LNCaP clone FGC (cell line): ENCODE data around the gene CSH1.

Experiments used
- DNase-seq: peaks from one replicate; pipeline ENCODE4 v3.0.0-alpha.2; 2011; ENCODE audit warnings: low read depth
- H3K4me3 ChIP-seq: 2 replicates; pipeline ENCODE4 v1.5.1; 2011; ENCODE audit warnings: mild to moderate bottlenecking, low read depth, low read length, control low read depth
- TF ChIP-seq, protein P1 (sequence below): IDR thresholded peaks from 2 replicates; pipeline ENCODE4 v1.5.1; 2012; ENCODE audit warnings: mild to moderate bottlenecking; ENCODE audit not compliant: control insufficient read depth, insufficient read depth; ENCODE audit errors: extremely low read depth

Gene CSH1

DNA sequence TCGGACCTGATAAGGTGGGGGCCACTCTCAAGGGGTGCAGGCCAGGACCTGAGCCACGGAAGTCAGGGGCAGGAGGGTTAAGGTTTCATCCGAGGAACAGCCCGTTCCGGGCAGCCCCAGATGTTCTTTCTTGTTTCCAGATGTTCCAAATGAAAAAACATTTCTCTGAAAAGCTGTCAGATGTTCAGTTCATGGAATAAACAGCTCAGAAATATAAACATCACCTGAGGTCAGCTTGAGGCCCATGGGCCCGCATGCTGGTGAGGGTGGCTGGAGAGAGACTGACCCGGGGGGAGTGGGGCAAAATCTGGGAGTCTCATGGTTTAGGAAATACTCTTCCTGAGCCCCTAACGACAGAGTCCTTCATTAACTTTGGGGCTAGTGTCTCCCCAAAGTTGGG lies 37.2 kb upstream of the CSH1 start:
- TF ChIP-seq, protein P1, sequence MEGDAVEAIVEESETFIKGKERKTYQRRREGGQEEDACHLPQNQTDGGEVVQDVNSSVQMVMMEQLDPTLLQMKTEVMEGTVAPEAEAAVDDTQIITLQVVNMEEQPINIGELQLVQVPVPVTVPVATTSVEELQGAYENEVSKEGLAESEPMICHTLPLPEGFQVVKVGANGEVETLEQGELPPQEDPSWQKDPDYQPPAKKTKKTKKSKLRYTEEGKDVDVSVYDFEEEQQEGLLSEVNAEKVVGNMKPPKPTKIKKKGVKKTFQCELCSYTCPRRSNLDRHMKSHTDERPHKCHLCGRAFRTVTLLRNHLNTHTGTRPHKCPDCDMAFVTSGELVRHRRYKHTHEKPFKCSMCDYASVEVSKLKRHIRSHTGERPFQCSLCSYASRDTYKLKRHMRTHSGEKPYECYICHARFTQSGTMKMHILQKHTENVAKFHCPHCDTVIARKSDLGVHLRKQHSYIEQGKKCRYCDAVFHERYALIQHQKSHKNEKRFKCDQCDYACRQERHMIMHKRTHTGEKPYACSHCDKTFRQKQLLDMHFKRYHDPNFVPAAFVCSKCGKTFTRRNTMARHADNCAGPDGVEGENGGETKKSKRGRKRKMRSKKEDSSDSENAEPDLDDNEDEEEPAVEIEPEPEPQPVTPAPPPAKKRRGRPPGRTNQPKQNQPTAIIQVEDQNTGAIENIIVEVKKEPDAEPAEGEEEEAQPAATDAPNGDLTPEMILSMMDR: no peak
- DNase-seq: no peak
- no peak overlapping the region for H3K4me3 ChIP-seq

DNA sequence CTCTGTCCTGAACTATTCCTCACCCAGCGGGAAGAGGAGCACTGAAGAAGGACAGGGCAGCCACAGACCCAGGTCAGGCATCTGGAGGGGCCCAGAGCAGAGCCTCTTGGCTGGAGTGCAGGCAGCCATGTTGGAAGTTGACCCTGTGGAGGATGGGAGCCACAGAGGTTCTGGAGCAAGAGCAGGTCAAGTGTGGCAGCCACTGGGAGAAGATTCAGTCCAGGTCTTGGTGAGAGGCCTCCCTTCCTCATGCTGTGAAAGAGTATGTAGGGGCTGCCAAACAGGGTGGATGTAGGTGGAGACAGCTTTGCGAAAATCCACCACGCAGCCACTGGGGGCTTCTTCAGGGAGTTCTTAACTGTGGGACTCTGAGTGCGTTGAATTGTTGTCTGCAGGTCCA lies 36.3 kb upstream of the CSH1 start:
- TF ChIP-seq, protein P1: no peak
- no peak for DNase-seq
- no peak overlapping the region for H3K4me3 ChIP-seq

DNA sequence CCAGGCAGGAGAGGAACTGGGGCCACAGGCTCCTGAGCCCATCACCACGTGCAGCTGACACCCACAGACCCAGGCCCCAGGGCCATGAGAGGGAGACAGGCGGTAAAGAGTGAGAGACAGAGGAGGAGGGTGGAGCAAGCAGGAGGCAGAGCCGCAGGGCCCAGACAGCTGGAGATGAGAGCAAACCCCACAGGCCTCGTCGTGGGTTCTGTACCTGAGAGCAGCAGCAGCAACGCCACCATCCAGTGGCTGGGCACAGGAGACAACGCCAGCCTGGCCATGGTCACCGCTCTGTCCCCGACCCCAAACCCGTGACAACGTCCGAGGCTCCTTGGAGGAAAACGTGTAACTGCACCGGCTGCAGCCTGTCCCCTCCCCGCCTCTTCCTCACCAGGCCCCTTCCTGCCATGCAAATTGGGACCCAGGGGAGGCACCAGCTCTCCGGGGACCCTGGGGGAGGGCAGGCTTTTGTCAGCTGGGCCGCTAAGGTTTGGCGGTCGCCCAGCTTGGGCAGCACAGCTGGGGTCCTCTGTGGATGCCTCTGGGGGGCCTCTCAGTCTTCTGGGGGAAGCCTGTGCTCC lies 35.7 kb upstream of the CSH1 start, which contains the start of gene CD79B:
Gene CD79B (minus strand): TSS at position 351 of the 581 bp plus-strand sequence. CDS start 70 bp downstream, at position 281.
- TF ChIP-seq, protein P1: no peak
- H3K4me3 ChIP-seq: no peak within 1 kb of the TSS
- DNase-seq: no peak

DNA sequence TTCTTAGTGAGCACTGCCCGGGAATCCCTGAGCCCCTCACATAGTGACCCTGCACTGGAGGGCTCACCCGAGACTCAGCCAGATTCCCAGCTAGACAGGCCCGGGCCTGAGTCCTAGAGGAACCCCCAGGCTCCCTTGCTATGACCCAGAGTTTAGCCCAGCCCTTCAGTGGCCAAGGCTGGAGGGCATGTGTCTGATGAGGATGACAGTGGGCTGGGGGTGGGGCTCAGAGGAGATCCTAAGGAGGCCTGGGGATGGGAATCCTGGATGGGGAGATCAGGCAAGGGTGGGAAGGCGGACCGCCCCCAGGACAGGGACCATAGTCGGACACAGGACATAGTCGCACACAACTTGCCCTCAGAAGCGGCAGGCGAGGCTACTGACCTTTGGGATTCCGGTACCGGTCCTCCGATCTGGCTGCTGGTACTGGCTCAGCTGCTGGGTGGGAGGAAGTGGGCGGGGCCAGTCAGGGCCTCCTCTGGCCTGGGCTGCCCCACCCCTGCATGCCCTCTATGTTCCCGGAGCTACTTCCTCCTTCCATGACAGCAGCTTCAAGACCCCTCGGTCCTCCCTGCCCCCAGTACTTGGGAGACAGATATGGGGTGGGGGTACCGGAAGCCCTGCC lies 34.7 kb upstream of the CSH1 start:
- TF ChIP-seq, protein P1: no peak
- DNase-seq: no peak
- H3K4me3 ChIP-seq: no peak overlapping the region

DNA sequence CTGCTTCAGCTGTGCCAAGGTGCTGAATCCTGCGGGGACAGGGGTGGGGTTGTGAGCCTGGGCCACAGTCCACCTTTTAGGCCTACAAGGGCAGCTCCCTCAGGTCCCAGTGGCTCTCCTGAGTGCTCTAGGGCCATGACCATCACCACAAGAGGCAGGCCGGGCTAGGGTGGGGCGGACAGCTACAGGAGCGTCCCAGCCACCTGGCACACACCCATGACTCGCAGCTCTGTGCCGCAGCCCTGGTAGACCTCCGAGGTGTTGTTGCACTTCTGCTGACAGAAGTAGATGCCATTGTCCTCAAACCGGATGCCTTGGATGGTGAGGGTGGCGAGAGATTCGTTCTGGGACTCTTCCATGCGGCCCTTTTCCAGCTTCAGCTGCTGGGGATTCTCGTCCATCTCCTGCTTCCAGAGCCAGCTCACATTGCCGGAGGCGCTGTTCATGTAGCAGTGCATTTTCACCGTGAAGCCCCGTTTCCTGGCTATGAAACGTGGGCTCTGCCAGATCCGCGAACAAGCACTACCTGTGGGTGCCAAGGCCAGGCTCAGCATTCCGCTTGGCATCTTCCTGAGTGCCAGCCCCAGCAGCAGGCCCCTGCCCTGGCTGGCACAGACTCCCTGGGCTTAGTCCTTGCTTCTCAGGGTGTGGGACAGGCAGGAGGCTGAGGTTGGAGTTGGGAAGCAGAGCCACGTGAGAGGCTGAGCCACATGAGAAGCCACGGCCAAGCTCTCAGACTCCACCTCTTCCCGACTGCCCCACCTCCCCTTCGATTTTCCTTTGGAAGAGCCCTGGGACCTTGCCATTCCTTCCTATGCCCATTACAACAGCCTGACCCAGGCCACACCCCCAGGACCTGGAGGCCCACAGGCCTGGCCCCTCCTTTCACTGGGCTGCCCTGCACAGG lies 33.7 kb upstream of the CSH1 start:
- TF ChIP-seq, protein P1: no peak
- H3K4me3 ChIP-seq: no peak overlapping the region
- no peak for DNase-seq

DNA sequence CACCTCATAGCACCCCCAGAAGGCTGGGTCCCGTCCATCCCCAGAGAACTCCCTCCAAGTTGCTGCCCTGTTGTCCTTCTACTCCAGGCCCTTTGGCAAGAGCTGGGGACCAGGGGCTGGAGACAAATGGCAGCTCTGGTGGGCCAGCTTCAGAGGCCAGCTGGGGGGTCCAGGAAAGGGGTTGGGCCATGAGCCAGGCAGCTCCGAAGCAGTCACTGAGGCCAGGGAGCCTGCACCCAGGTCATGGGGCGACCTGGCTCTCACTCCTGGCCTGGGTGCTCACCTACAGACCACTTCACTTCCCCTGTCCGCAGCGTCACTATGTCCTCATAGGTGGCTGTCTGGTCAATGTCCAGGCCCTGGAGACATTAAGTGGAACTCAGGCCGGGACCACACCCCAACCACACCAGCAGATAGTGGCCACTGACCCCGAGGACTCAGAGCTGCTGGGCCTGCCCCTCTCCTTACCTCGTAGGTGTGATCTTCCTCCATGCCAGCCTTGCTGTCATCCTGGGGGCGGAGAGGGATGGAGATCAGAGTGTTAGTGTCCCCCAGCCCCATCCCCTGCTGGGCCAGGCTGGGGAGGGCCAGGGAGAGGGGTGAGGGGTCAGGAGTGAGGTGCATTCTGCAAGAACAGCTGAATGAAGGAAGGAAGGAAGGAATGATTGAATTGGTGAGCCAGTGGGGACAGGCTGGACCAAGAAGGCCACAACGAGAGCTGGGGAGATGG lies 32.8 kb upstream of the CSH1 start:
- TF ChIP-seq, protein P1: no peak
- DNase-seq: no peak
- H3K4me3 ChIP-seq: no peak overlapping the region
